MM.1S (cell line): ENCODE measurements around the gene IL17REL.

Source experiments
- CTCF ChIP-seq: fragments of 300-600 bp; sonication (generic); IDR thresholded peaks from 2 replicates; pipeline ENCODE4 v1.5.1; 2016; ENCODE audit warnings: antibody characterized with exemption, low read length, mixed read lengths
- EZH2 ChIP-seq: fragments of 300-600 bp; sonication (generic); optimal IDR thresholded peaks from 2 replicates; pipeline ENCODE3; 2017; ENCODE audit warnings: low read depth, mild to moderate bottlenecking, antibody characterized with exemption, low read length, mixed read lengths

- TF ChIP-seq CTCF (no peak), EZH2 (no peak)
Measured at GRCh38 chr22:49991167-49991566, 21.4 kb downstream of the IL17REL start.
